Measurements from ENCODE around the gene ZXDB.

- TF ChIP-seq CEBPB (IDR thresholded peaks at IDR 0.05; ENCODE audit: low read depth, low read length) (no peak), BHLHE40 (IDR thresholded peaks at IDR 0.05; ENCODE audit: low read depth, low read length) (no peak)
- TF ChIP-seq, protein P1, sequence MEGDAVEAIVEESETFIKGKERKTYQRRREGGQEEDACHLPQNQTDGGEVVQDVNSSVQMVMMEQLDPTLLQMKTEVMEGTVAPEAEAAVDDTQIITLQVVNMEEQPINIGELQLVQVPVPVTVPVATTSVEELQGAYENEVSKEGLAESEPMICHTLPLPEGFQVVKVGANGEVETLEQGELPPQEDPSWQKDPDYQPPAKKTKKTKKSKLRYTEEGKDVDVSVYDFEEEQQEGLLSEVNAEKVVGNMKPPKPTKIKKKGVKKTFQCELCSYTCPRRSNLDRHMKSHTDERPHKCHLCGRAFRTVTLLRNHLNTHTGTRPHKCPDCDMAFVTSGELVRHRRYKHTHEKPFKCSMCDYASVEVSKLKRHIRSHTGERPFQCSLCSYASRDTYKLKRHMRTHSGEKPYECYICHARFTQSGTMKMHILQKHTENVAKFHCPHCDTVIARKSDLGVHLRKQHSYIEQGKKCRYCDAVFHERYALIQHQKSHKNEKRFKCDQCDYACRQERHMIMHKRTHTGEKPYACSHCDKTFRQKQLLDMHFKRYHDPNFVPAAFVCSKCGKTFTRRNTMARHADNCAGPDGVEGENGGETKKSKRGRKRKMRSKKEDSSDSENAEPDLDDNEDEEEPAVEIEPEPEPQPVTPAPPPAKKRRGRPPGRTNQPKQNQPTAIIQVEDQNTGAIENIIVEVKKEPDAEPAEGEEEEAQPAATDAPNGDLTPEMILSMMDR (conservative IDR thresholded peaks at IDR 0.05; ENCODE audit: low read depth, low read length) = no peak
Measured at GRCh38 chrX:57647020-57647419, 55.2 kb downstream of the ZXDB start.
